Right lobe of liver (tissue), 4 donors: ENCODE data around the gene TMX2.
A peak's percentile ranks its signal among the peaks of the same experiment; 100 is the strongest.

Experiments
- POLR2A ChIP-seq: fragments of 450-650 bp; IDR thresholded peaks from one replicate; pipeline ENCODE4 v1.6.1; 2017; ENCODE audit warnings: antibody characterized with exemption, mild to moderate bottlenecking
- TF ChIP-seq, protein P1 (sequence below), 4 donors: fragments of 200-600 bp in 3 of 4; fragments of 450-650 bp in 1 of 4; IDR thresholded peaks; one replicate each; pipeline versions ENCODE4 v1.5.1 to v1.8.0; 2016 to 2022; ENCODE audit warnings: antibody characterized with exemption in 4 of 4, mild to moderate bottlenecking in 2 of 4
- donor health status: DM: no; HTN: no; CAD: no.
- donor health status: DM: no; HTN: no; CAD: no.
- donor health status: DM: no; HTN: yes; CAD: no.

DNA sequence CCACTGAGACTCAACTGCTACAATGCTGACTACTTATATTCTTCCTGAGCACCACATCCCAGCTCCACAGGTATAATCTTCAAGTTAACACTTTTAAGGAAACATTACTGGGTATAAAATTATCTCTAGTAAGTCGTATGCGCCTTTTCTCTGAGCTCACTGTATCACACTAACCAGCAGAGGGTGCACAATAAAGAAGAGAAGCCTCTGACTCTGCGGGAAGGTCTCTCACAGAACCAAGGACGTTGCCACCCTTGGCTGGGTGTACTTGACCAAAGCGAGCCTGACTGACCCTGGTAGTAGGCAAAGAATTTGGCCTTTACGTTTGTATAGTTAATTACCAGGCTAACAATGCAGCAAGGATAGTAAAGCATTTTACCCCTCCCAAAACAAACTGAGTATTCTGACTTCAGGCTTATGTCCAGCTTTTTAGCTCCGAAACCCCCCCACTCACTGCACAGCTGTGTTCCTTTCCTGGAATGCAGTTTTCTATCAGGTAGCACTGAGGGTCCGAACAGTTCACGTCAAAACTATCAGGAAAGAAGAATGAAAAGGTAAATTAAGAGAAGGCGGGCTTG, 39.4 kb downstream of the TMX2 start, which contains the start of gene BTBD18:
- TF ChIP-seq POLR2A = no peak
- TF ChIP-seq, protein P1, sequence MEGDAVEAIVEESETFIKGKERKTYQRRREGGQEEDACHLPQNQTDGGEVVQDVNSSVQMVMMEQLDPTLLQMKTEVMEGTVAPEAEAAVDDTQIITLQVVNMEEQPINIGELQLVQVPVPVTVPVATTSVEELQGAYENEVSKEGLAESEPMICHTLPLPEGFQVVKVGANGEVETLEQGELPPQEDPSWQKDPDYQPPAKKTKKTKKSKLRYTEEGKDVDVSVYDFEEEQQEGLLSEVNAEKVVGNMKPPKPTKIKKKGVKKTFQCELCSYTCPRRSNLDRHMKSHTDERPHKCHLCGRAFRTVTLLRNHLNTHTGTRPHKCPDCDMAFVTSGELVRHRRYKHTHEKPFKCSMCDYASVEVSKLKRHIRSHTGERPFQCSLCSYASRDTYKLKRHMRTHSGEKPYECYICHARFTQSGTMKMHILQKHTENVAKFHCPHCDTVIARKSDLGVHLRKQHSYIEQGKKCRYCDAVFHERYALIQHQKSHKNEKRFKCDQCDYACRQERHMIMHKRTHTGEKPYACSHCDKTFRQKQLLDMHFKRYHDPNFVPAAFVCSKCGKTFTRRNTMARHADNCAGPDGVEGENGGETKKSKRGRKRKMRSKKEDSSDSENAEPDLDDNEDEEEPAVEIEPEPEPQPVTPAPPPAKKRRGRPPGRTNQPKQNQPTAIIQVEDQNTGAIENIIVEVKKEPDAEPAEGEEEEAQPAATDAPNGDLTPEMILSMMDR (IDR thresholded peaks at IDR 0.05) = peak; percentile 50 to 60 (median 56)
